Activated gamma-delta T cell treated with Interleukin-2 at 50 U/mL for 16 hours (primary cell): ENCODE measurements around the gene NBPF6.
"Not testable (repeated sequence)": the region's sequence is repeated elsewhere in the genome, so short reads cannot be mapped to it uniquely, and the experiment has no call there.

Source experiments
- DNase-seq: peaks from one replicate; pipeline ENCODE4 v3.0.0-alpha.2; 2020

NBPF6 gene

GRCh38 chr1:108502624-108503023 lies 52.5 kb downstream of the NBPF6 start:
- DNase-seq: no peak

- DNase-seq: no peak
These were observed 53.1 kb downstream of the NBPF6 start for GRCh38 chr1:108503062-108503733.

GRCh38 chr1:108504447-108504846 lies 54.3 kb downstream of the NBPF6 start:
- DNase-seq: no peak

- DNase-seq: no peak
These were observed 55.6 kb downstream of the NBPF6 start for GRCh38 chr1:108505763-108506070.

- DNase-seq: no peak
These were observed 61.6 kb downstream of the NBPF6 start for GRCh38 chr1:108511764-108512163.

GRCh38 chr1:108512239-108513043 lies 62.3 kb downstream of the NBPF6 start:
- no peak for DNase-seq

GRCh38 chr1:108513044-108513415 lies 62.9 kb downstream of the NBPF6 start:
- DNase-seq: no peak

GRCh38 chr1:108513914-108514313 lies 63.8 kb downstream of the NBPF6 start:
- DNase-seq: not testable (repeated sequence)

- not testable (repeated sequence) for DNase-seq
These were observed 67.3 kb downstream of the NBPF6 start for GRCh38 chr1:108517301-108517897.
